ENCODE results near the gene ESPL1. TPM values are rescaled to one million over a fixed set of nuclear protein-coding genes. Genes with fewer than 3 reads are reported as not detected.

The ESPL1 gene
- total RNA-seq, 1 donor from 2014 or later, result 6.0 TPM

GRCh38 chr12:53336181-53336681 is 68.1 kb downstream of the ESPL1 start, which contains the start of gene SP7:
TSS of gene SP7 (minus strand) at chr12:53336354. CDS start at chr12:53335646, 708 bp downstream.
- DNase-seq (ENCODE audit: low read depth in 2 of 2), result no peak

- no peak for DNase-seq (ENCODE audit: low read depth in 2 of 2)
These were observed 69.9 kb downstream of the ESPL1 start for GRCh38 chr12:53338017-53338416.

- no peak for DNase-seq (ENCODE audit: low read depth in 2 of 2)
These were observed 70.8 kb downstream of the ESPL1 start for GRCh38 chr12:53338916-53339315.

GRCh38 chr12:53340398-53340797 is 72.3 kb downstream of the ESPL1 start:
- DNase-seq (ENCODE audit: low read depth in 2 of 2), result no peak

Other genes starting within 250 kb of the ESPL1 start
- 16.7 and 26.7 TPM in 2 replicates for gene TNS2, start 218.2 kb upstream of the ESPL1 start, total RNA-seq
- gene SPRYD3, start 188.9 kb upstream of the ESPL1 start, total RNA-seq, result 9.8 and 15.4 TPM in 2 replicates
- gene IGFBP6, start 170.6 kb upstream of the ESPL1 start, total RNA-seq, result 2.7 and 6.9 TPM in 2 replicates
- gene SOAT2, start 164.8 kb upstream of the ESPL1 start, total RNA-seq, result not detected in 2 replicates
- 10.7 and 11.8 TPM in 2 replicates for gene ZNF740, start 87.6 kb upstream of the ESPL1 start, total RNA-seq
- 2.6 and 5.1 TPM in 2 replicates for gene CSAD, start 87.4 kb upstream of the ESPL1 start, total RNA-seq
- gene ITGB7, start 61.0 kb upstream of the ESPL1 start, total RNA-seq, result 0.25 TPM in 1 of 2 replicates, not detected in the other
- gene RARG, start 36.1 kb upstream of the ESPL1 start, total RNA-seq, result 11.9 and 13.1 TPM in 2 replicates
- gene PFDN5, start 27.2 kb downstream of the ESPL1 start, total RNA-seq, result 350 and 426 TPM in 2 replicates
- gene MYG1, start 31.4 kb downstream of the ESPL1 start, total RNA-seq, result 29.5 and 36.0 TPM in 2 replicates
- 31.8 and 31.9 TPM in 2 replicates for gene AAAS, start 53.3 kb downstream of the ESPL1 start, total RNA-seq
- not detected in 2 replicates for gene SP7, start 68.1 kb downstream of the ESPL1 start, total RNA-seq
- 24.4 and 32.0 TPM in 2 replicates for gene SP1, start 111.9 kb downstream of the ESPL1 start, total RNA-seq
- gene AMHR2, start 155.6 kb downstream of the ESPL1 start, total RNA-seq, result not detected in 2 replicates
- gene PRR13, start 173.4 kb downstream of the ESPL1 start, total RNA-seq, result 14.2 and 15.8 TPM in 2 replicates
- gene PCBP2, start 183.8 kb downstream of the ESPL1 start, total RNA-seq, result 293 and 482 TPM in 2 replicates
- 5.2 and 5.5 TPM in 2 replicates for gene MAP3K12, start 231.2 kb downstream of the ESPL1 start, total RNA-seq
- gene TARBP2, start 233.0 kb downstream of the ESPL1 start, total RNA-seq, result 41.2 and 41.6 TPM in 2 replicates
- not detected in 2 replicates for gene NPFF, start 239.2 kb downstream of the ESPL1 start, total RNA-seq